KG1 (cell line): Measurements from ENCODE around the gene COL18A1.
"Not testable (repeated sequence)": the region's sequence is repeated elsewhere in the genome, so short reads cannot be mapped to it uniquely, and the experiment has no call there.

Experiments
- DNase-seq: peaks from one replicate; lab custom pipeline; 2025; lab: John Stamatoyannopoulos, UW

COL18A1 gene

DNA sequence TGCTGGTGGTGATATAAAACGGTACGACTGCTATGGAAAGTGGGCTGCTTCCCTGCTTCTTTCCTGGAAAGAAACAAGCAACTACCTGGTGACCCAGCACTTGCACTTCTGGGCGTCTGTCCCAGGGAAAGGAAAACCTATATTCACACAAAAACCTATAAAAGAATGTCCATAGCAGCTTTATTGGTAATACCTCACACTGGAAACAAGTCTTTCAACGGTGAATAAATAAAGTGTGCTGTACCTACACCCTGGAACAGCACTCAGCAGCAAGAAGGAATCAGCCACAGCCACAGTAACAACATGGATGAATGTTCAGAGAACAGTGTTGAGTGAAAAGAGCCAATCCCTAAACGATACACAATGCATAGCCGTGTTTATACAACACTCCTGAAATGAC lies 117.4 kb downstream of the COL18A1 start:
- no peak for DNase-seq

DNA sequence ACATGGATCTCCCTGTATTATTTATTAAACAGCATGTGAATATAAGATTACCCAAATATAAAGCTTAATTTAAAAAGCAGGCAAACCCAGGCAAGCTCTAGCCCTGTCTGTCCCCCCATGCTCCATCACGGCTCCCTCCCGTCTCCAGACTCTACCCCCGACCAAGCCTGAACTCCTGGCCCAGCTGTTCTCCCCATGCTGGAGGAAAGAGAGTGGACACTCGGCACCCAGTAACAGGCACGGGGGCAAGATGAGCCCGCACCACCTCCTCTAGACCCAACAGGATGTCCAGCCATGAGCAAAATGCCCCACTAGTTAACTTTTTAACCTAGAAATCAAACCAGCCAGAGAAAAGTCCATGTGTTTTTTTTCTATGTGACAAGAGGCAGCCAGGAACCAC lies 118.0 kb downstream of the COL18A1 start:
- no peak for DNase-seq

DNA sequence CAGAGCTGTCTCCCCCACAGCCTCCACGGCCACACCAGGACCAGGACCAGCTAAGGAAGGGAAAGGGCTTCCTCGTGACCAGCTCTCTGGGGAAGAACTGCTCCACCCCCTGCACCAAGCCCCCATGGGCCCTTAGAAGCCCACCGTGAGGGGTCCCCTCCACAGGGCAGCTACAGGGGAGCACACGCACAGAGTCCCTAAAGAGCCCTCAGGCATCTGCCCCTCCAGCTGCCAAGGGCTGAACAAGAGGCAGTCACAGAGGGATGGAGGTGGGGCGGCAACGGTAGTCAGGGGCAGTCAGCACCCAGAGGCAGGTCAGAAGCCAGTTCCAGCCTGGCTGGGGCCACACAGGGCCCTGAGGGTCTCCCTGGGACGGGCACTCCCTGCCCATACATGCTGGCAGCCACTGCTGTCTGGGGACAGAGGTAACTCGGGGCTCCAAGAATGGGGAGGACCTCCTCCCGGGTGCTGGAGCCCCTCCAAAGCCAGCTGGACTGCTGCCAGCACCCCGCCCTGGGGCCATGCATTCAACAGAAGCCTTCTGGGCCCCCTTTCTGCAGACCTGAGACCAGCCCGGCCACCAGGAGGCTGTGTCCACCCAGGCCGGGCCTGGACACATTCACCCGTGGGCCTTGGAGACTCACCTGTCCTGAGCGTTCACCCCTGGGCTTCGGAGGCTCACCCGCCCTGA lies 118.6 kb downstream of the COL18A1 start:
- DNase-seq, result no peak

DNA sequence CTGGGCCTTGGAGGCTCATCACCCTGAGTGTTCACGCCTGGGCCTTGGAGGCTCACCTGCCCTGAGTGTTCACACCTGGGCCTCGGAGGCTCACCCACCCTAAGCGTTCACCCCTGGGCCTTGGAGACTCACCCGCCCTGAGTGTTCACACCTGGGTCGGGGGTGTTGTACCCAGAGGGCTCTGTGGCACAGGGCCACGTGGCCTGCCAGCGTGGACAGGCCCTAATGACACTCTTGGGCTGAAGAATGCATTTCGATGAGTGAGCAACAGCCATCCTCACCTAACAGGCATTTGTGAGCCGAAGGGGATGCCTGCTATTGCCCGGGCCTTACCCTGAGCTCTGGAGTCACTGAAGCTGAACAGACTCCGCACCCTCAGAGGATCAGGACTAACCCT lies 119.8 kb downstream of the COL18A1 start:
- DNase-seq, result no peak

DNA sequence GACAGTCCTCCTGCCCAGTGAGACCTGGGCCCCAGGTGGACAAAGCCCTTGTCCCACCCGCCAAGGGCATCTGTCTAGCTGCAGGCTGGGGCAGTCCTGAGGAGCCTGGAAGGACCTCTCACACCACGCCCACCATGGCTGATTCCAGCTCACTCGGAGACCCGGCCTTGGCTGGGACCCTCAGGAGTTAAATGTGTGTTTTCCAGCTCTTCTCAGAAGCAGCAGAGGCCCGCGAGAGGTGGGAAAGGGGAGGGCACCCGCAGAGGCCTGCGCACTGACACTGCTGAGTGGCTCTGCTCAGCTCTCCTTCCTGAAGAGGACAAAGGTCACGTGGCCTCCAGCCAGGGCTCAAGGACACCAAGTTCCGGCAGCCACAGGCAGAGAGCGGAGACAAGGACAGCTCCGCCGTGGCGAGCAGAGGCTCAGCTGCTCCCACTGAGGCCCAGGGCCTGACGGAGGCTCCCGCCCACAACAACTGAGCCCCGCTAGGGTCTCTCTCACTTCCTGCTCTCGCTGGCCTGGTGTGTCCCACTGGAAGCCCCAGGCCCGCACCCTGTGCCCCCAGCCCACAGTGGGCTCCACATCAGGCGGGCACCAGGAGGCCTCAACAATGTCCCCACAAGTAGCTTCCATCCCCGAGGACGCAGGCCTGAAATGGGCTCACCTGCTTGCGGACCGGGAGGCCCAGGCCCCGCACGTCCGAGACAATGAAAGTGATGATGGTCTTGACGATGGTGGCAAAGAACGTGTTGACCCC lies 120.4 kb downstream of the COL18A1 start:
- DNase-seq, result no peak

DNA sequence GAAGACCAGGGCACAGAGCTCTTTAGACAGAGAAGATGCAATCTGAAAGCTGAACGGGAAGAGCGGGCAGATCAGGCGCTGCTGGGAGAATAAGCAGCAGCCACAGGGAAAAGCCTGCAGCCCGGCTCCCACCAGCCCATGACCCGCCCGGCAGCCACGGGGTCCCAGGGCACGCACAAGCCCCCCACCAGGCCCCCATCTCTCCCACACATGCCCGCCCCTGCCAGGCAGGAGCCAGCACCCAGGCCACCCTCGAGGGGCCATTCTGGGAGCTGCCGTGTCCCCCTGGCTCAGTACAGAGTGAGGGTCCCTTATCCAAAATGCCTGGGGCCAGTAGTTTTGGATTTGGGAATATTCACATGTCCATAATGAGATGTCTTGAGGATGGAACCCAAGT lies 120.9 kb downstream of the COL18A1 start:
- no peak for DNase-seq

DNA sequence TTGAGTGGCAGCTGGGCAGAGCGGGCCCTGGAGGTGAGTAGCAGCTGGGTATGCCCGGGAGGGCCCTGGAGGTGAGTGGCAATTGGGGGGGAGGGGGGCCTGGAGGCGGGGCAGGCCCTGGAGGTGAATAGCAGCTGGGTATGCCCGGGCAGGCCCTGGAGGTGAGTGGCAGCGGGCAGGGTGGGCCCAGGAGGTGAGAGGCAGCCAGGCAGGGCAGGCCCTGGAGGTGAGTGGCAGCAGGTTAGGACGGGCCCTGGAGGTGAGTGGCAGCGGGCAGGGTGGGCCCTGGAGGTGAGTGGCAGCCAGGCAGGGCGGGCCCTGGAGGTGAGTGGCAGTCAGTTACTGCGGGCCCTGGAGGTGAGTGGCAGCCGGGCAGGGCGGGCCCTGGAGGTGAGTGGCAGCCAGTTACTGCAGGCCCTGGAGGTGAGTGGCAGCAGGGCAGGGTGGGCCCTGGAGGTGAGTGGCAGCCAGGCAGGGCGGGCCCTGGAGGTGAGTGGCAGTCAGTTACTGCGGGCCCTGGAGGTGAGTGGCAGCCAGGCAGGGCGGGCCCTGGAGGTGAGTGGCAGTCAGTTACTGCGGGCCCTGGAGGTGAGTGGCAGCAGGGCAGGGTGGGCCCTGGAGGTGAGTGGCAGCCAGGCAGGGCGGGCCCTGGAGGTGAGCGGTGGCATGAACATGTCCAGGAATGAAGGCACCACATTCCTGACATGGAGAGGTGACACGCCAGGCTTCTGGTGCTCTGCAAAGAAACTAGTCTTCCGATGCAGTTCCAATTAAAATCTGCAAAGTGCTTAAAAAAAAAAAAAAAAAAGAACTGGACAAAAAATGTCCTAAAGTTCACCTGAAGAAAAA lies 122.4 kb downstream of the COL18A1 start:
- not testable (repeated sequence) for DNase-seq

DNA sequence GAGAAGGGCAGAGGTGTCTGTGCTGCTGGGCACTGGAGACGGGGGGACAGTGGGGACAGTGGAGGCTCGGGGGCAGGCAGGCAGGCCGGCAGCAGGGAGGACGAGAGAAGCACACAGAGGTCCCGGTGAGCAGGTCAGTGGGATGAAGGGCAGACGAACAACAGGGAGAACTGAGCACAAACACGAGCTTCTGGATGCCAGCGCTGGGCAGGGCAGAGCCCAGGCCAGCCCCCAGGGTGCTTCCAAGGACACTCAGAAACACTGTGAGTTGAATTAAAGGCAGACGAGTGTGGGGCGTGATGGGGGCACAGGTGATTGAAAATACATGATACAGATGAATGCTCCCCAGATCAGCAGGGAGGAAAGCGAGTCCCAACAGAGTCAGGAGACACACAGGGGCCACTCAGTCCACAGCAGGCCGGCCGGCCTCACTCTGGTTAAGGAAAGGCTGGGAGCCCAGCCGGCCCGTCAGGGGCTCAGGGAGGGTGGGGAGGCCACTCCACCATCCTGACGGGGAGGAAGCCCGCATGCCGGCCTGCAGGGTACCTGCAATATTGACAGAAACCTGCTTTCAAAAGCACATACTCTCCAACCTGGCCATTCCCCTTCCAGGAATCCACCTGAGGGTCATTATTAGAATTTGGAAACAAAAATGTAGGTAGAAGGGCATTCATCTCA lies 123.2 kb downstream of the COL18A1 start:
- no peak for DNase-seq

DNA sequence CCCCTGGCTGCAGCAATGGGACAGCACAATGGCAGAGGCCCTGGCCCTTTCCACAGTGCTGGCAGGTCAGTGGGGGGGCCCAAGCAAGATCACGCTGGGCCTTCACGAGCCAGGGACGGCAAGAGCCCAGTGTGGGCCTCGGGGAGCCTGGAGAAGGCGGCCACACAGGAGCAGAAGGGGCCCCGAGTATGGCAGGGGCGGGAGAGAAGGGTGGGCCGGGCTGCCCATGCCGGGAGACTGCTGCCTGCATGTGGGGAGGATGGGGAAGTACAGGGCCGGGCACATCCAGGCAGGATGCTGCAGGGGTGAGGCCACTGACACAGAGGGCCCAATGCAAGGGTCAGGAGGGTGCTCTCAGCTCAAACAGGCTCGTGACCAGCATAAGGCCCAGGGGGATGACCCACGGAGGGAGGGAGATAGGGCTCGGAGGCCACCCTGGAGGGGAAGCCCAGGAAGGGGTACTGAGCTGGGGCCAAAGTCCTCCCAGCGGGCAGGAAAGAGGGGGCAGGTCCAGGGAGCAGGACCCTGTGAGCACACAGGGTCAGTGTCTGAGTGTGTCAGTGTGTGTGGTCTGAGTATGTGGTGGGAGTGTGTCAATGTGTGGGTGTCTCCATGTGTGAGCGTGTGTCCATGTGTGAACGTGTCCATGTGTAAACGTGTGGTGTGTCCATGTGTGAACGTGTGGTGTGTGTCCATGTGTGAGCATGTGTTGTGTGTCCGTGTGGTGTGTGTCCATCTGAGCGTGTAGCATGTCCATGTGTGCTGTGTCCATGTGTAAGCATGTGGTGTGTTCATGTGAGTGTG lies 124.2 kb downstream of the COL18A1 start:
- DNase-seq, result no peak

DNA sequence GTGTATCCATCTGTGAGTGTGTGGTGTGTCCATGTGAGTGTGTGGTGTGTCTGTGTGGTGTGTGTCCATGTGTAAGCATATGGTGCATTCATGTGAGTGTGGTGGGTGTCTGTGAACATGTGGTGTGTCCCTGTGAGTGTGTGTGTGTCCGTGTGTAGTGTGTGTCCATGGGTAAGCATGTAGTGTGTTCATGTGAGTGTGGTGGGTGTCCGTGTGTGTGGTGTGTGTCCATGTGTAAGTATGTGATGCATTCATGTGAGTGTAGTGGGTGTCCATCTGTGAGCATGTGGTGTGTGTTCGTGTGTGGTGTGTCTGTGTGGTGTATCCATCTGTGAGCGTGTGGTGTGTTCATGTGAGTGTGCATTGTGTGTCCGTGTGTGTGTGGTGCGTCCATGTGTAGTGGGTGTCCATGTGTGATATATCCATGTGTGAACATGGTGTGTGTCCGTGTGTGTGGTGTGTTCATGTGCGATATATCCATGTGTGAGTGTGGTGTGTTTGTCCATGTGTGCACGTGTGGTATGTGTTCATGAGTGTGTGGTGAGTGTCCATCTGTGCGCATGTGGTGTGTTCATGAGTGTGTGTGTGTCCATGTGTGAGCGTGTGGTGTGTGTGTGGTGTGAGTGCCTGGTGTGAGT lies 124.9 kb downstream of the COL18A1 start:
- no peak for DNase-seq

DNA sequence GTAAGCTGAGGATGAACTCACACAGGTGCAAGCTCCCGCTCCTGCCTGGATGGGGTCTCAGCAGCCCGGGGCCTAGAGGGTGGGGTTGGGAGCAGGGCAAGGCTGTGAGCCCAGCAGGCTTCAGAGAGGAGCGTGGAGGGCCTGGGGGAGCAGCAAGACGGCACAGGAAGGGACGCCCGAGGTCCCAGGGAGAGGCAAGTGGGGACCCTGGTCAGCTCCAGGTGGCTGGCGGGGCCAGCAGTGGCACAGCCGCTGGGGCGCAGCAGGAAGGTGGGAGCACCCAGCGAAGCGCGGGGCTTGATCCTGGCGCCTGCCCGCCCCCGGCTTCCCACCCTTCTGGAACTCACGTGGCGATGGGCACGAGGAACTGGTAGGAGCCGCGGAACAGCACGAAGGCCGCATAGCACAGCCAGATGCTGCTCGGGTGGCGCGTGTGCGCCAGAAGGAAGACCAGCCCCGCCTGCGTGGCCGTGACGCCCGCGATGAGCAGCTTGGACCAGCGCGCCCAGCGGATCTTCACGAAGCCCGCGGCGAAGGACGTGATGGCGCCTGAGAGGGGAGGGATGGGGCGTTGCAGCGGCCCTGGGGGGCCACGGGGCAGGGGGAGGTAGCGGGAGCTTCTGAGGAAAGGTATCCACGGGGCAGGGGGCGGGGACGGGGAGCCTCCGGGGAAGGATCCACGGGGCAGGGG lies 125.6 kb downstream of the COL18A1 start:
- DNase-seq, result no peak

DNA sequence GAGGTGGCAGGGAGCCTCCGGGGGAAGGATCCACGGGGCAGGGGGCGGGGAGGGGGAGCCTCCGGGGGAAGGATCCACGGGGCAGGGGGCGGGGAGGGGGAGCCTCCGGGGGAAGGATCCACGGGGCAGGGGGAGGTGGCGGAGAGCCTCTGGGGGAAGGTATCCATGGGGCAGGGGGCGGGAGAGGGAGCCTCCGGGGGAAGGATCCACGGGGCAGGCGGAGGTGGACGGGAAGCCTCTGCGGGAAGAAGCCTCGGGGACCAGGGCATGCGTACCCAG lies 126.1 kb downstream of the COL18A1 start:
- not testable (repeated sequence) for DNase-seq

DNA sequence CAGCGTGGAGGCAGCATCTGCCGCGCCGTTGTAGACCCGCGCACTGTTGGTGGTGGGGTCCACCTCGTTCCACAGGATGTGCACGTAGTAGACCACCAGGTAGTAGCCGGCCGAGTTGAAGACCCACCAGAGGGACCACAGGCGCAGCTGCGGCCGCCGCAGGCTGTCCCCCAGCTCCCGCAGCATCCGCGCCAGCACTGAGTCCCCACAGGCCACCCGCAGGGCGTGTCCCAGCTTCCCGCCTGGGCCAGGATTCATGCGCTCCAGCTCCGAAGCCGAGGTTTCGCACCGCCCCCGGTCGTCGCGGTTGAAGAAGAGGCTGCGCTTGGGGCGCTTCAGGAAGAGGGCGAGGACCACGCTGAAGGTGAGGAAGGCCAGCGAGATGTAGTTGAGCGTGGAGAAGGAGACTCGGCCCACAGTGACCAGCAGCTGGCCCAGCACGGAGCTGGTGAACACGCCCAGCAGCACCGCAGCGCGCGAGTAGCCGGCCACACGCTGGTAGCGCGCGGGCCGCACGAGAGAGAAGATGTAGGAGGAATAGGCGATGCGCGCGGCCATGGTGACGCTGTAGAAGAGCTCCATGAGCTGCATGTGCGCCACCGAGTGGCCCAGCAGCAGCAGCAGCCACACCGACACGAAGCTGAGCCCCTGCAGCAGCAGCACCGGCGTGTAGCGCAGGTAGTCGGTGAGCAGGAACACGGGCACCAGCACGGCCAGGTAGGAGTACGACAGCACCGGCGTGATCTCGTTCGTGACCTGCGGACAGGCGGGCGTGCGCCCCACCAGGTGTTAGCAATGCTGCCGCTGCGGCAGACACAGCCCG lies 126.6 kb downstream of the COL18A1 start:
- no peak for DNase-seq

DNA sequence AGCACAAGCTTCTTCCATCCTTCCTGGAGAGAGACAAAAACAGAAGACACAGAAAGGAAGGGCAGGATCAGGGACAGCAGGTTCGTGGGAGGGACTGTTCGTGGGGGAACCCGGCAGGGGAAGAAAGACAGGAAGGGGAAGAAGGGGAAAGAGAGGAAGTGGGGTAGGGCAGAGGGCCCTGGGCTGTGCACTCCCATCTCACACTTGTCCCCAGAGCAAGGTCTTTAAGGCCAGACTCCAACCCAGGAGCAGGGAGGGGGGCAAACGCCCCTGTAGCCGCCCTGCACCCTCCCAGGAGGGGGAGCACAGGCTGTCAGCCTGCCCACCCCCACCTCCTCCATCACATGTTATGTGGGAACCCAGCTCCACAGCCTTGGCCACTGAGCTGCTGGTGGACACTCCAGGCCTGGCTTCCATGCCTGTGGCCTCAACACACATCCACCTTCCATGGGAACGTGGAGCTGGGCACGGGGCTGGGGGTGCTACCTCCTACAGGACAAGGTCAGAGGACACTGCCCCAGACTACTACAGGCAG lies 127.9 kb downstream of the COL18A1 start:
- no peak for DNase-seq

DNA sequence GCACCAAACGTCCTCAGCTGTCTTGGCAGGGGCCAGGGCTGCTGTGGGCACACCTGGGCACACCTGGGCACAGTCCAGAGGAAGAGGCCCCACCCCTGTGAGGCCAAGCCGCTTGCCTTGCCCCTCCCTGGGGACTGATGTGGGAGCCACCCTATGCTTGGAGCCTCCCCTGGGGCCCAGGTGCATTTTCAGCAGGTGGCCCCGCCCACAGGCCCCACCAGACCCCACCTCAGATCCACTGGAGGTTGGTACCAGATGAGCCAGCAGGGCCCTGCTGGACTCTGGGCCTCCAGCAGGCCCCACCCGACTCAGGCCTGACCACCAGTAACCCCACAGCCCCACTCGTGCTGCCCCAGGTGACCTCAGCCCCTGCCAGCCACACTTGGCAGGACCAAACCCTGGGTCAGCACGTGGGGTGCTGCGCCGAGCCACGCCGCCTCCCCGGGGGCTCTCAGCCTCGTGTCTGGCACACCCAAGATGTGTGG lies 128.4 kb downstream of the COL18A1 start:
- DNase-seq, result no peak

DNA sequence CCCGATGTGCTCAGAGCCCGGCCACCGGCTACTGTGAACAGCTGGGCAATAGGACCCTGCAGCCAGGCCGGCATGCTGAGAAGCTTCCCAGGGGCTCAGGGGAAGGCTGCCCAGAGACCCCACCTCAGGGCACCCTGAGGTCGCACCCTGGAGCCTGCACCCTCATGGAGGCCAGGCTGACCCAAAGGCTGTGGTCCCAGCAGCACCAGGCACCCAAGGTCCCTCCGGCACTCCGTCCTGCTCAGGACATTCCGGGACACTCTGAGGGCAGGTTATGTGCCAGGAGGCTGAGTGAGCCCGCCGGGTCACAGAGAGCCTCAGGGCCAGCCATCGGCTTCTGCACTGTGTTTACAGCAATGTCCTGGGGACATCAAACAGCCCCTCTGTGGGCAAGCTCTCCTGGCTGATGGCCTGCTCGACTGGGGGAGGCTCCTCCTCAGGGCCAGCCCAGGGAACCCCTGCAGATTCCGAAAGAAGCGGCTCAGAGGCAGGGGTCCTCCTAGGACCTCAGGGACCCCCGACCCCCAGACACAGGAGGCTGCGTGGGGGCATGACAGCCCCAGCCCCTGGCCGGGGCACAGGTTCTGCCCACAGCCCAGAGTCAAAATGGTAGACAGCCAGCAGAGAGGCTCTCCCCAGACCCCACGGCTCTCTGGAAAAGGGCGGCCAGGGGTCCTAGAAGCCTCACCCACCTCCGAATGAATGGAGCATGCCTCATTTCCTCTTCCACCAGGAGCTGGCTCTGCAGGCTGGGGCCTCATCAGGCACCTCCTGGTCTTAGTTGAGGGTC lies 129.1 kb downstream of the COL18A1 start:
- no peak for DNase-seq

DNA sequence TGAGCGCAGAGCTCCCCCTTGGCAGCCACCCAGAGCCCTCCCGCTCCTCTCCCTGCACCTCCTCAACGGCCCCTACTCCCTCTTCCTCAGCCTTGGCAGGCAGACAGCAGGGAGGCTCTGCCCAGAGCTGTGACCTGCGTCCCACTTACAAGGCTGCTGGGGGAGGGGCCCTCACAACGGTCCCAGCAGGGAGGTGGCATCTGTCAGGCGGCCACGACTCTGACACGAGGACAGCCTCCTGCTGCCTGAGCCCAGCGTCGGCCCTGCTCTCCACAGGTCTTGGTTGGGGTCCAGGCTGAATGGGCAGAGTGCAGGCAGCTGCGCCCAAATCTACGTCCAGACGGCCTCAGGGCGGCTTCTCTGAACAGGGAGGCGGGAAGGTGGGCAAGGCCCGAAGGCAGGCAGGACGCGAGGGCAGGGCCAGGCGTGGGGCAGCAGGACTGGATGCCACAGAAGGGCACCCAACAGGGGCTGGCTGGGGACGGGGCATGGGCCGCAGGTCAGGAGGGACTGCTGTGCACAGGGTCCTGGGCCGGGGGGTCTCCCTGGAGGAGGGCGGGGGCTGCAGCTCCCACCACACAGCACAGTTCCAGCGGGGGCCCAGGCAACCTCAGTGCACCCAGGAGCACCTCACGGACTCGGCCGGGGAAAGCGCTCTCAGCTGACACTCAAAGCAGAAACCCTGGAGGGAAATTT lies 129.8 kb downstream of the COL18A1 start:
- no peak for DNase-seq
